Esophagus (tissue), 2 donors: ENCODE measurements around the gene MSANTD1. TPM values are rescaled to one million over a fixed set of nuclear protein-coding genes. Genes with fewer than 3 reads are reported as not detected.
"Not testable (repeated sequence)": the region's sequence is repeated elsewhere in the genome, so short reads cannot be mapped to it uniquely, and the experiment has no call there.

ENCODE experiments used
- H3K27ac ChIP-seq, 2 donors: one replicate each; pipeline ENCODE4 v1.5.1; 2013; ENCODE audit warnings: low read depth in 2 of 2, mild to moderate bottlenecking in 2 of 2, inconsistent platforms in 1 of 2, low read length in 1 of 2, moderate library complexity in 1 of 2
- H3K27me3 ChIP-seq, 2 donors: one replicate each; pipeline ENCODE4 v1.6.1; 2013; ENCODE audit warnings: low read length in 2 of 2, control low read depth in 1 of 2, mild to moderate bottlenecking in 1 of 2; ENCODE audit not compliant: insufficient read depth in 2 of 2, control insufficient read depth in 1 of 2
- H3K36me3 ChIP-seq, 2 donors: one replicate each; pipeline ENCODE4 v1.6.1; 2013; ENCODE audit warnings: low read length in 1 of 2; ENCODE audit not compliant: control insufficient read depth in 2 of 2, insufficient read depth in 2 of 2
- H3K4me1 ChIP-seq, 2 donors: one replicate each; pipeline ENCODE4 v1.6.1; 2013; ENCODE audit warnings: low read length in 1 of 2; ENCODE audit not compliant: control insufficient read depth in 2 of 2, insufficient read depth in 2 of 2
- H3K4me3 ChIP-seq, 2 donors: one replicate each; pipeline ENCODE4 v1.5.1; 2013; ENCODE audit warnings: low read length in 2 of 2, mild to moderate bottlenecking in 2 of 2, low read depth in 1 of 2, moderate library complexity in 1 of 2
- H3K9me3 ChIP-seq, 2 donors: one replicate each; pipeline ENCODE4 v1.6.1; 2013; ENCODE audit warnings: mild to moderate bottlenecking in 2 of 2, low read depth in 1 of 2, low read length in 1 of 2, moderate library complexity in 1 of 2; ENCODE audit not compliant: control insufficient read depth in 2 of 2, insufficient read depth in 1 of 2
- WGBS, 2 donors: extraction: QIAGEN DNeasy Blood & Tissue Kit; methylation state at CpG; one replicate each; pipeline ENCODE4 v1.1.7; 2013; 5-methylcytosine and 5-hydroxymethylcytosine counted together
- polyA plus RNA-seq, 2 donors: library from polyadenylated mRNA; stranded (reverse); fragments of 200-250 nt; gene quantifications; one replicate each; pipeline ENCODE4 v1.2.3, GENCODE V29; 2013
- donor health status: healthy with polysubstance abuse.
- donor health status: Bipolar disorder and iron deficiency.

The MSANTD1 gene
- polyA plus RNA-seq, 2 donors, result 0.16 to 0.61 TPM

- Histone ChIP-seq H3K27ac (no peak overlapping the region), H3K36me3 (no peaks in the 10 kb centered on the region), H3K27me3 (no peaks in the 10 kb centered on the region), H3K4me3 (no peak overlapping the region), H3K9me3 (no peaks in the 10 kb centered on the region), H3K4me1 (peaks cover 3 to 9% of the 10 kb centered on the region in 2 donors)
- 45 to 62% methylated on average over 9 of the region's 9 CpGs for WGBS, 2 donors
Measured at GRCh38 chr4:3299122-3299975, 50.4 kb downstream of the MSANTD1 start.

- 75 to 82% methylated on average over 19 of the region's 19 CpGs for WGBS, 2 donors
- Histone ChIP-seq H3K27ac (no peak overlapping the region), H3K36me3 (no peaks in the 10 kb centered on the region), H3K27me3 (no peaks in the 10 kb centered on the region), H3K9me3 (no peaks in the 10 kb centered on the region), H3K4me3 (no peak overlapping the region), H3K4me1 (peaks cover 3 to 11% of the 10 kb centered on the region in 2 donors)
Measured at GRCh38 chr4:3299976-3300671, 51.2 kb downstream of the MSANTD1 start.

- WGBS, 2 donors, result 88 to 92% methylated on average over 15 of the region's 15 CpGs
- H3K27ac ChIP-seq, H3K9me3 ChIP-seq, H3K4me3 ChIP-seq, H3K27me3 ChIP-seq, H3K36me3 ChIP-seq: not testable (repeated sequence)
- H3K4me1 ChIP-seq, result peaks cover 3 to 17% of the 10 kb centered on the region in 2 donors
Measured at GRCh38 chr4:3300882-3301281, 51.9 kb downstream of the MSANTD1 start.

GRCh38 chr4:3301450-3302172 is 52.7 kb downstream of the MSANTD1 start:
- Histone ChIP-seq H3K9me3 (no peaks in the 10 kb centered on the region), H3K4me3 (no peak overlapping the region), H3K27ac (no peak overlapping the region), H3K27me3 (no peaks in the 10 kb centered on the region), H3K36me3 (no peaks in the 10 kb centered on the region), H3K4me1 (peaks cover 3 to 20% of the 10 kb centered on the region in 2 donors)
- WGBS, 2 donors, result 89 to 90% methylated on average over 15 of the region's 15 CpGs

GRCh38 chr4:3302173-3302785 is 53.3 kb downstream of the MSANTD1 start:
- WGBS, 2 donors, result 58 to 72% methylated on average over 17 of the region's 17 CpGs
- H3K4me3 ChIP-seq, result no peak overlapping the region
- peaks cover 3 to 22% of the 10 kb centered on the region in 2 donors for H3K4me1 ChIP-seq

GRCh38 chr4:3302786-3303564 is 54.0 kb downstream of the MSANTD1 start:
- Histone ChIP-seq H3K9me3 (no peaks in the 10 kb centered on the region), H3K36me3 (no peaks in the 10 kb centered on the region), H3K27ac (no peak overlapping the region), H3K4me3 (no peak overlapping the region), H3K4me1 (peaks cover 3 to 22% of the 10 kb centered on the region in 2 donors), H3K27me3 (no peaks in the 10 kb centered on the region)
- 72 to 80% methylated on average over 16 of the region's 16 CpGs for WGBS, 2 donors

More at GRCh38 chr4:3302173-3302785, 53.3 kb downstream of the MSANTD1 start:
- Histone ChIP-seq H3K27me3 (no peaks in the 10 kb centered on the region), H3K9me3 (no peaks in the 10 kb centered on the region), H3K36me3 (no peaks in the 10 kb centered on the region), H3K27ac (no peak overlapping the region)

- Histone ChIP-seq H3K36me3 (no peaks in the 10 kb centered on the region), H3K27me3 (no peaks in the 10 kb centered on the region), H3K27ac (no peak overlapping the region), H3K4me1 (peaks cover 3 to 25% of the 10 kb centered on the region in 2 donors), H3K9me3 (no peaks in the 10 kb centered on the region), H3K4me3 (no peak overlapping the region)
- 91% methylated on average over 2 of the region's 2 CpGs for WGBS, 2 donors
Measured at GRCh38 chr4:3303565-3303824, 54.5 kb downstream of the MSANTD1 start.

GRCh38 chr4:3303923-3304710 is 55.2 kb downstream of the MSANTD1 start:
- Histone ChIP-seq H3K27ac (no peak overlapping the region), H3K27me3 (no peaks in the 10 kb centered on the region), H3K4me1 (peaks cover under 1 to 24% of the 10 kb centered on the region in 2 donors), H3K9me3 (no peaks in the 10 kb centered on the region), H3K4me3 (no peak overlapping the region), H3K36me3 (no peaks in the 10 kb centered on the region)
- 73 to 78% methylated on average over 15 of the region's 15 CpGs for WGBS, 2 donors
